ENCODE results near the gene LPAR1. TPM values are rescaled to one million over a fixed set of nuclear protein-coding genes. Genes with fewer than 3 reads are reported as not detected.

Gene LPAR1
- total RNA-seq, 1 donor from 2014 or later: 36.0 TPM

DNA sequence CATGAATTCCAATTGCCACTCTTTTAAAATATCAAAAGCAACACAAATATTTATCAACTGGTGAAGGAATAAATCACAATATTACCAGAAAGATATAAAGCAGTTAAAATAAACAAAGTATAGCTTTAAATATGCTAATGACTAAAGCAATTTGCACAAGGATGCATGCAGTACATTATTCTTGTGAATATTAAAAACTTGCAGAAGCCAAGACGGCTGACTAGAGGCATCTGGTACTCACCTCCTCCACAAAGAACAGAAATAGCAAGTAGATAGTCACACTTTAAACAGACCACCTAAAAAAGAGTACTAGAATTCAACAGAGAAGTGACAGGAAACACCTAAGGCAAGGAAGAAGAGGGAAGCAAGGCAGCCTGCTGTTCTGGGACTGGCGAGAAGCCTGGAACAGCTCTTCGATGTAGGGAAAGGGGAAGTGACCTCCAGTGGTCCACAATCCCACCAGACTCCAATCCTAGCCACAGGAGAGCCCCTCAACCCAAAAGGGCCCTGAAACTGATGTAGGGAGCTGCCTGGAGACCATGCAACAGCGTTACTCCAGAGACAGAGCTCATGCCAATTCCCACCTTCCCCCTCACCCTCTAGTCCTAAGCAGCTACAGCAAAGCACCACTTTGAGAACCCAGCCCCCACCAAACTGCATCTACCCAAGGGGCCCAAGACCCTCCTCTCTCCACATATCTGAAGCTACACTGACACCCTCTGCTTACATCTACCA, 86.3 kb downstream of the LPAR1 start:
- Histone ChIP-seq H3K4me2 (no peak overlapping the region), H3K27ac (no peak overlapping the region), H3K4me1 (no peaks in the 10 kb centered on the region), H3K9me3 (ENCODE audit: low read depth) (no peaks in the 10 kb centered on the region), H2AFZ (replicated peaks) (no peak overlapping the region), H3K27me3 (no peaks in the 10 kb centered on the region), H4K20me1 (ENCODE audit: low read depth) (peaks cover 9% of the 10 kb centered on the region), H3K36me3 (no peaks in the 10 kb centered on the region), H3K4me3 (no peak overlapping the region), H3F3A (ENCODE audit: low read depth) (no peaks in the 10 kb centered on the region), H3K9ac (no peak overlapping the region), H3K79me2 (ENCODE audit: low read depth) (peaks cover 57% of the 10 kb centered on the region)
- no peak overlapping the region for H3K27ac Mint-ChIP-seq
- H3K27me3 Mint-ChIP-seq (ENCODE audit: insufficient read depth, low read depth): no peaks in the 10 kb centered on the region
- H3K4me3 Mint-ChIP-seq: no peak overlapping the region
- no peaks in the 10 kb centered on the region for H3K4me1 Mint-ChIP-seq
- no peak for DNase-seq (ENCODE audit: low spot score)
- peaks cover 23% of the 10 kb centered on the region for H3K9me3 Mint-ChIP-seq
- peaks cover 24% of the 10 kb centered on the region for H3K36me3 Mint-ChIP-seq
- TF ChIP-seq EZH2 (IDR thresholded peaks at IDR 0.05): no peak
- TF ChIP-seq EZH2phosphoT487 (IDR thresholded peaks at IDR 0.05): no peak
- TF ChIP-seq, protein P1, sequence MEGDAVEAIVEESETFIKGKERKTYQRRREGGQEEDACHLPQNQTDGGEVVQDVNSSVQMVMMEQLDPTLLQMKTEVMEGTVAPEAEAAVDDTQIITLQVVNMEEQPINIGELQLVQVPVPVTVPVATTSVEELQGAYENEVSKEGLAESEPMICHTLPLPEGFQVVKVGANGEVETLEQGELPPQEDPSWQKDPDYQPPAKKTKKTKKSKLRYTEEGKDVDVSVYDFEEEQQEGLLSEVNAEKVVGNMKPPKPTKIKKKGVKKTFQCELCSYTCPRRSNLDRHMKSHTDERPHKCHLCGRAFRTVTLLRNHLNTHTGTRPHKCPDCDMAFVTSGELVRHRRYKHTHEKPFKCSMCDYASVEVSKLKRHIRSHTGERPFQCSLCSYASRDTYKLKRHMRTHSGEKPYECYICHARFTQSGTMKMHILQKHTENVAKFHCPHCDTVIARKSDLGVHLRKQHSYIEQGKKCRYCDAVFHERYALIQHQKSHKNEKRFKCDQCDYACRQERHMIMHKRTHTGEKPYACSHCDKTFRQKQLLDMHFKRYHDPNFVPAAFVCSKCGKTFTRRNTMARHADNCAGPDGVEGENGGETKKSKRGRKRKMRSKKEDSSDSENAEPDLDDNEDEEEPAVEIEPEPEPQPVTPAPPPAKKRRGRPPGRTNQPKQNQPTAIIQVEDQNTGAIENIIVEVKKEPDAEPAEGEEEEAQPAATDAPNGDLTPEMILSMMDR (IDR thresholded peaks at IDR 0.05): no peak

GRCh38 chr9:110950041-110950645, 88.1 kb downstream of the LPAR1 start:
- no peak overlapping the region for H3K9ac ChIP-seq
- no peaks in the 10 kb centered on the region for H3K4me1 Mint-ChIP-seq
- H3K4me2 ChIP-seq: no peak overlapping the region
- H3K36me3 Mint-ChIP-seq: peaks cover 19% of the 10 kb centered on the region
- H3K9me3 Mint-ChIP-seq: peaks cover 17% of the 10 kb centered on the region
- H3K36me3 ChIP-seq: no peaks in the 10 kb centered on the region
- peaks cover 9% of the 10 kb centered on the region for H4K20me1 ChIP-seq (ENCODE audit: low read depth)
- no peak overlapping the region for H3K4me3 ChIP-seq
- H3K27ac Mint-ChIP-seq: no peak overlapping the region
- no peaks in the 10 kb centered on the region for H3K9me3 ChIP-seq (ENCODE audit: low read depth)
- H3F3A ChIP-seq (ENCODE audit: low read depth): no peaks in the 10 kb centered on the region
- H2AFZ ChIP-seq (replicated peaks): no peak overlapping the region
- H3K4me1 ChIP-seq: peaks cover 4% of the 10 kb centered on the region
- no peak for TF ChIP-seq EZH2phosphoT487 (IDR thresholded peaks at IDR 0.05)
- no peak for TF ChIP-seq EZH2 (IDR thresholded peaks at IDR 0.05)
- TF ChIP-seq, protein P1 (IDR thresholded peaks at IDR 0.05): no peak
- H3K27me3 Mint-ChIP-seq (ENCODE audit: insufficient read depth, low read depth): no peaks in the 10 kb centered on the region
- no peak overlapping the region for H3K4me3 Mint-ChIP-seq
- H3K79me2 ChIP-seq (ENCODE audit: low read depth): peaks cover 55% of the 10 kb centered on the region
- H3K27me3 ChIP-seq: no peaks in the 10 kb centered on the region
- no peak for DNase-seq (ENCODE audit: low spot score)
- H3K27ac ChIP-seq: no peak overlapping the region

DNA sequence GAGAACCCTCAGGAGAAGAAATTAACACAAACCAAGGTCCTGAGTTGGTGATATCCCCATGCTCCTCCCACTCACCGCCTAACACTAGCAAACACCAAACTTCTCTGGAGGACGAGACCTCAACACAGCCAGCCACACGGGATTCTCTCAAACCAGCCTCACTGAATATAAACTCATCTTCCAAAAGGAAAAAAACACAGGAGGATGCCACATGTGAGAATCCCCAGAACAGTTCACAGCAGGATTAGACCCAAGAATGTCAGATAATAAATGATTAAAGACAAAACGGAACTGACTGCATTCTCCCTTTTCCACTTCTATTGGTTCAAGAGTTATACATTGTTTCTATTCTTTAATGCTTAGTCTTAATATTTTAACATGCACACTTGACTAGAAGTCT, 89.2 kb downstream of the LPAR1 start:
- Mint-ChIP-seq H3K27ac (no peak overlapping the region), H3K36me3 (peaks cover 14% of the 10 kb centered on the region), H3K9me3 (peaks cover 8% of the 10 kb centered on the region), H3K27me3 (ENCODE audit: insufficient read depth, low read depth) (no peaks in the 10 kb centered on the region), H3K4me3 (no peak overlapping the region), H3K4me1 (no peaks in the 10 kb centered on the region)
- peaks cover 50% of the 10 kb centered on the region for H3K79me2 ChIP-seq (ENCODE audit: low read depth)
- H3K4me2 ChIP-seq: no peak overlapping the region
- TF ChIP-seq EZH2phosphoT487 (IDR thresholded peaks at IDR 0.05) (no peak), EZH2 (IDR thresholded peaks at IDR 0.05) (no peak)
- TF ChIP-seq, protein P1 (IDR thresholded peaks at IDR 0.05): no peak
- no peak overlapping the region for H3K9ac ChIP-seq
- no peaks in the 10 kb centered on the region for H3K9me3 ChIP-seq (ENCODE audit: low read depth)
- H3K4me1 ChIP-seq: peaks cover 6% of the 10 kb centered on the region
- H3K4me3 ChIP-seq: no peak overlapping the region
- no peaks in the 10 kb centered on the region for H3F3A ChIP-seq (ENCODE audit: low read depth)
- no peaks in the 10 kb centered on the region for H3K36me3 ChIP-seq
- H3K27ac ChIP-seq: no peak overlapping the region
- DNase-seq (ENCODE audit: low spot score): no peak
- no peak overlapping the region for H2AFZ ChIP-seq (replicated peaks)
- no peaks in the 10 kb centered on the region for H3K27me3 ChIP-seq
- H4K20me1 ChIP-seq (ENCODE audit: low read depth): peaks cover 9% of the 10 kb centered on the region
